NT2/D1 (cell line): ENCODE measurements around the gene RNF212B.

Source experiments
- SUZ12 ChIP-seq: IDR thresholded peaks from 2 replicates; pipeline ENCODE4 v1.6.1; 2011; ENCODE audit not compliant: insufficient read length, insufficient read depth; ENCODE audit errors: extremely low read depth
- YY1 ChIP-seq: IDR thresholded peaks from 2 replicates; pipeline ENCODE4 v1.6.1; 2011; ENCODE audit not compliant: insufficient read length, insufficient read depth
- ZNF274 ChIP-seq: IDR thresholded peaks from 2 replicates; pipeline ENCODE4 v1.6.1; 2011; ENCODE audit warnings: mild to moderate bottlenecking, low read depth, low read length

DNA sequence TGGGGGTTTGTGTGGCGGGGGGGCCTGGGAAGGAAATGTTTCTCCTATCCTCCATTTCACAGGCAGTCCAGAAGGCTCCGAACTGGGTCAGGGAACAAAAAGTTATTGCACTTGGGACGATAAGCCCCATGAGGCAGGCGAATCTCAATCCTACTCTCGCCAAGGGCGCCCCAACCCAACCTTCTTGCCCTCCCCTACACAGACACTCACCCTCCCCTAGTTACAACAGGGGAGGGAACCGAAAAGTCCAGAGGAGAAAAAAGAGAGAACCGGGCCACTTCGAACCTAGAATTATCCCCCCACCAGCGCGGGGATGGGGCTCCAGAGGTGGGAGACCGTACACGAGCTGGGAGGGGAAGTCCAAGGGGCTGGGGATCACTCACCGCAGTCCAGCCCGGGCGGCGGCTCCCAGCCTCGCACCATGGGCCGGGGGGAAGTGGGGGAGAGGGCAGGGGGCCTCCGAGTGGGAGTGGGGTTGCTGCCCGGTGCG is 47.8 kb downstream of the RNF212B start:
- TF ChIP-seq SUZ12 (no peak), ZNF274 (no peak), YY1 (no peak)
